Loucy (cell line): ENCODE results near the gene MARCO.

Source experiments
- CTCF ChIP-seq: fragments of 200-600 bp; sonication (generic); conservative IDR thresholded peaks from 2 replicates; pipeline ENCODE4 v1.5.1; 2014; ENCODE audit warnings: mild to moderate bottlenecking, antibody characterized with exemption, low read length
- EZH2phosphoT487 ChIP-seq: fragments of 200-600 bp; IDR thresholded peaks from 2 replicates; pipeline ENCODE4 v1.6.1; 2018; ENCODE audit warnings: antibody characterized with exemption, mild to moderate bottlenecking, moderate library complexity, borderline replicate concordance

- no peak for TF ChIP-seq CTCF
- no peak for TF ChIP-seq EZH2phosphoT487
Measured at GRCh38 chr2:118893100-118893499, 48.9 kb upstream of the MARCO start.
